Measurements from ENCODE around the gene ZNF275.
"Not testable (repeated sequence)": the region's sequence is repeated elsewhere in the genome, so short reads cannot be mapped to it uniquely, and the experiment has no call there.

ZNF275 gene

GRCh38 chrX:153361781-153362397 is 27.9 kb downstream of the ZNF275 start:
- DNase-seq = no peak

DNA sequence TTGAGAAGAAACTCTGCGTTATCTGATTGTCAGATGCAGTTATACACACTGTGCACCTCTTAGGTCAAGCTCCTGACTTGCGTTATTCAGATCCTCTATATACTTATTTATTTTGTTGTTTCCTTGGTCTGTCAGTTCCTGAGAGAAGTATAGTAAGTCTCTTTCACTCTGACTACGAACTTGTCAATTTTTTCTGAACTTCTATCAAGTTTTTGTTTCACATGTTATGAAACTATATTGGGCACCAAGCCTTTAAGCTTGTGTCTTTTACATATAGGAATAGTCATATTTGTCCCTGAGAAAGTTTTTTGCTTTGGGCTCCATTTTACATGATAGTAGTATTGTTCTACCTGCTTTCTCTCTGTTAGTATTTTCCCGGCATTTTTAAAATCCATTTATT is 31.7 kb downstream of the ZNF275 start:
- no peak for DNase-seq

DNA sequence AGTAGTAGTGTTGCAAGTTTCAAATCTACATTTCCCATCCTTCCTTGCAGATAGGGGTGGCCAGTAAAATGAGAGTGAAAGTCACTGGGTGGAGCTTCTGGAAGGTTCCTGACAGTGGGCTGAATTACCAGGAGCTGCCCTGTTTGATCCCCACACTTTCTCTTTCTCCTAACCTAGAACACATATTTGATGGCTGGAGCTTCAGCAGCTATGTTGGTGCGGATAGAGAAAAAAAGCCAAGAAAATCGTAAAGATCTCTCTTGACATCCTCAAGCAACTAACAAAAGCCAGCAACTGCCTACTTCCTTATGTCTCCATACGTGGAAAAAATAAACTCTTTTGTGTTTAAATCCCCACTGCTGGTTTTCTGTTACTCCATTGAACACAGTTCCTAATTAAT is 32.2 kb downstream of the ZNF275 start:
- DNase-seq = no peak

DNA sequence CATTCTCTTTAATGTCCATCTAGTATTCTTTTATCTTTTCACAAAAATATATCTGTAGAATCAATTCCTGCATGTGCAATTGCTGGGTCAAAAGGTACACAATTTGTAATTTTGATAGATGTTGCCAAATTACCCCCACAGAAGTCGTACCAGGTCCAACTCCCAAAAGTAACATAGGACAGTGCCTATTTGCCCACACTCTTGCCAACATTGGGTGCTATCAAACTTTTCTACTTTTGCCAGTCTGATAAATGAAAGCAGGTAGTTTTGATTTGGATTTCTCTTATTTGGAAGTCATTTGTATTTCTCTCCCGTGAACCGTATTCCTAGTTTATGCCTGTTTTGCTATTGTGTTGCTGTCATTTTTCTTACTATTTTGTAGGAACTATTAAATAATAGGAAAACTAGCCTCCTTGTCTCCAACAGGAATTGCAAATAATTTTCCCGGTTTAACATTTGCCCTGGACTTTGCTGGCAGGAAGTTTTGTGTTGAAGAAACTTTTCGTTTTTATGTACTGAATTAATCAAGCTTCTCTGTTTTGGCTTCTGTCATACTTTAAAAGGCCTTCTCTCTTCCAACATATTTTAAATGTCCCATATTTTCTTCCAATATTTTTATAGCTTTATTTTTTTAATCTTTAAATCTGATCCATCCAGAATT is 33.1 kb downstream of the ZNF275 start:
- DNase-seq = no peak

GRCh38 chrX:153370293-153371055 is 36.5 kb downstream of the ZNF275 start:
- no peak for DNase-seq

- no peak for DNase-seq
These were observed 37.3 kb downstream of the ZNF275 start for GRCh38 chrX:153371256-153371655.

GRCh38 chrX:153372949-153373348 is 39.0 kb downstream of the ZNF275 start:
- DNase-seq = no peak

DNA sequence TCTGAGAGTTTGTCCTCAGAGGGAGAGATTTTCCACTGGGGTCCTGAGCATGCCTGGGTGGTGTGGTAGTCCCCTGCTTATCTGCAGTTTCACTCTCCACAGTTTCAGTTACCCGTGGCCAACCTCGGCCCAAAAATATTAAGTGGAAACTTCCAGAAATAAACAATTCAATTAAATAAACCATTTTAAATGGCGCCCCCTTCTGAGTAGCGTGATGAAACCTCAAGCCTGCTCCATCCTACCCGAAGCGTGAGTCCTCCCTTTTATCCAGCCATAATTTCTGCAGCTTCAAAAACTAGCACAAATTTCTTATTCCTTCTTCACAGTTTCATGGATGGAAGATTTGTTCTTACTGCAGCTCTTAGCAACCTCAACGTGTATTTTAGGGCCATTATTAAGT is 40.5 kb downstream of the ZNF275 start:
- no peak for DNase-seq

DNA sequence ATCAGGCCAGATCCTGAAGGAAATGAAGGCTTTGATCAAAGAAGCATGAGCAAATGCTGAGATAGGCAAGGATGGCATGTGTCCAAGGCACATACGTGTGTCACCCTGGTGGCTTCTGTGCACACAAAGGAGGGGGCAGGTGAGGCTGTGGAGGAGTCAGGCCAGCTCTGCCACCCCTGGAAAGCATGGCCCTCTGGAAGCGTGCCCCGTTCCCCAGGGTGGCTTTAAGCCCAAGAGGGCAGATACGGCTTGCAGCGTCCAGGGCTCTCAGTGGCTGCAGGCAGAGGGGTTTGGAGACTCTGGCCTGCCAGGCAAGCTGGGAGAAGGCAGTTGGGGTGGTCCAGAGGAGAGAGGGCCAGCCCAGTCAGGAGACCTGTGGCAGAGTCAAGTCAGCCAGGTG is 41.6 kb downstream of the ZNF275 start:
- no peak for DNase-seq

GRCh38 chrX:153377727-153378126 is 43.8 kb downstream of the ZNF275 start:
- DNase-seq = no peak

- no peak for DNase-seq
These were observed 44.7 kb downstream of the ZNF275 start for GRCh38 chrX:153378607-153379006.

DNA sequence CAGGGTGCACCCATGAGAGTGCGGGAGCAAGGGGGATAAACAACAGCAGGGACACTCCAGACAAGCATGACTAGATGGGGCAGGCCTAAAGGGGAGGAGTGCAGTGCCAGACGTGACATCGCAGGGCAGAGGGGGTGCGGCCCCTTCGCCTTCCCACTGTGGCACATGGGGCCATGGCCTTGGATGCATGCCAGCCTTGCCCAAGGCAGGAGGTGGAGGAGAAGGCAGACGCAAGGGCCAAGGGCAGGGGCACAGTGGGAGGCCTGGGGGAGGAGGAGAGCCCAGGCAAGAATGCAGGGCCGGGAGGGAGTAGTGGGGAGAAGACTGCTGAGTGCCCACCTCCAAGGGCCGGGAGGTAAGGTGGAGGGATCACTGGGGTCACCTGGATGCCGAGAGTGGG is 45.6 kb downstream of the ZNF275 start:
- DNase-seq = no peak

DNA sequence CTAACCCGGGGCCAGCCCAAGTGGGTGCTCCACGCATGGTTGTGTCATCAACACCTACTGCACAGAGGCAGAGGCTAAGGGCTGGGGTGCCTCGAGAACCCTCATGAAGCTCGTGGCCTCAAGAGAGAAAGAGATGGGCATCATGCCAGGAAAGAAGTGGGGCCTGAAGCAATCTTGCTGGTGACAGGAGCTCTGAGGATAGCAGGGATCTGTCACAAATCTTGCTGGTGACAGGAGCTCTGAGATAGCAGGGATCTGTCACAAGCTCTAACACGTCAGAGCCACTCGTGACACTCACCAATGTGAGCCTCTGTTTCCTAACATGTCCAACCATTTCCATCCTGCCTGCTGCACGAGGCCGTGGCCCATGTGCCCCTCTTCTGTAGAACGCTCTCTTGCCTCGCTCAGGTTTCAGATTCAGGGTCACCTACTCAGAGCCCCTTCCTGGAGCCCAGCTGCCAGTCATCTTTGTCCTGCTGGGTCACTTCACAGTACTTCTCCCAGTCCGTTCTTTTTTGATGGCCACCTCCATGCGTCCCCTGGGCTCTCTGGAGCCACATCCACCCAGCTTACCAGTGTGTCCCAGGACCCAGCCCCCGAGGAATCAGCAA is 46.1 kb downstream of the ZNF275 start:
- DNase-seq = no peak

DNA sequence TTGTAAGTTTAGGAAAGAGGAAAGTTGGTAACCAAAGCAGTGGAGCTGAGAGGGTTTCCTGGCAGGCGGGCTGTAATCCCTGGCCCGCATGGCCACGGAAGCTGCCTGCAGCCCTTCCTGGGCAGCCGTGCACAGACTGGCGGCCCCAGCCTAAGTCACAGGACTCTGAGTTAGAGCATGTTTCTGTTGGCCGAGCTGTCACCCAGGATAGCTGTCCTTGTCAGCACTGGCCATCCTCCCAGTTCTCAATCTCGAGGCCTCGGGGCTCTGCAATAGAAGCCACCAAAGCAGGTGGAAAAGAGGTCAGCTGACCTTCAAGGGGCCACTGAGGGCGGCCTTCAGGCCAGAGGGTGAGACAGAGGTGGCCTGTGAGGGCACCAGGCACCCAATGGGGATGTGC is 46.7 kb downstream of the ZNF275 start:
- no peak for DNase-seq

DNA sequence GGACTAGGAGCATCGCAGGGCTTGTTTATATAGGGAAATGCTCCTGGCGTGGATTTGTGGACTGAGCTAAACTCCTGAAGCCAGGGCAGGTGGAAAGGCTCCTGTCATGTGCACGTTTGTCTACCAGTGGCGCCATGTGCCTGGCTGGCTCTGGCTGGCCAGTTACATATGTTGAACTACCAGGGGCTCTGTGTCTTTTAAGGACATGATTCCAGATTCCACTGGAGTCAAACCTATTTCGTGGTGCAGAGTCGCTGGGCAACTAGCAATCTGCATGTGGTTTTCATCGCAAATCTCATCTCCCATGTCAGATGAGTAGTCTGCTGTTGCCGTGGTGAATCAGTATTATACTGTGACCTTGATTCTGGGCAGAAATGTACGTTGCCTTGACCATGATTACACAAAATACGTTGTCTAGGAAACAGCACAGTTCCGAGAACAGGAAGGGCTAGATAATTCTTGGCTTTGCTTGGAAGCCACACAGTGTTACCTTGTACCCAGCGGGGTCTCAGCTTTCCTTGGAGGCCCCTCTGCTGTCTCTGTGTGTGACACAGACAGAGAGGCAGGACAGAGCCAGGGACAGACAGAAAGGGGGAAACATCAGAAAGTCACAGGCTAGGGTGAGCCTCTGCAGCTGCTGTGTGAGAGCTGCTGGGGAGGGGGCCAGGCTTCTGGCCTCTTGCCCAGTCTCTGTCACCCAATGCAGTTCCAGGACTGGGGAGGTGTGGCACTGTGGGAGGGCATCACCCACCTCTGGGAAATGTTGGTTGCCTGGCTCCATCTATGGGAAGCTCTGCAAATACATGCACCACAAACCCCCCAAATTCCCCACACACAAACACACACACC is 48.0 kb downstream of the ZNF275 start:
- DNase-seq = no peak

- DNase-seq = no peak
These were observed 48.9 kb downstream of the ZNF275 start for GRCh38 chrX:153382563-153383482.

- DNase-seq = no peak
These were observed 50.4 kb downstream of the ZNF275 start for GRCh38 chrX:153384390-153384789.

DNA sequence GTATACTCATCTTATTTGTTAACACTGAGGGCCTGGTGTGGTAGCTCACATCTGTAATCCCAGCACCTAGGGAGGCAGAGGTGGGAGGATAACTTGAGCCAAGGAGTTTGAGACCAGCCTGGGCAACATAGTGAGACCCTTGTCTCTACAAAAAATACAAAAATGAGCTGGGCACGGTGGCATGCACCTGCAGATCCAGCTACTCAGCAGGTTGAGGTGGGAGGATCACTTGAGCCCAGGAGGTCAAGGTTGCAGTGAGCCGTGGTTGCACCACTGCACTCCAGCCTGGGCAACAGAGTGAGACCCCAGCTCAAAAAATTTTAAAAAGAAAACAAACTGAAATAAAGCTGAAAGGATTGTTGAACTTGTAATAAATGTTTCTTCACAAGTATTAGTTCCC is 51.0 kb downstream of the ZNF275 start:
- DNase-seq = not testable (repeated sequence)

DNA sequence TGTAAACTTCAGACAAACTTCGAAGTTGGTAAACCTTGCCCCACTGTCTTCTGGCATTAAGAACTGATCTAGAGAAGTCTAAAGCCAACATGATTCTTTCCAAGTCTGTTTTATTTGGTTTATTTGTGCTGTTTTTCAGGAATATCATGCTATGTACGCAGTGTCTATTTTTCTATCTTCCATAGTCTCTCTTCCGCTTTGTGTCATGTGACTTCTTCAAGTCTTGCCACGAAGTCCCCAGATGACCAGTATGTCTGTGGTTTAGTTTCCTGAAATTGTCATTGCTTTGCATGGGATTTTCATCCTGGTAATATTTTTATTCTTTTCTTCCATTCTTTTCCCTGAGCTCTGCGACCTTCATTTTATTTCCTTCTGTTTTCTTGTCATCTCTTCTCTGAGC is 52.1 kb downstream of the ZNF275 start:
- DNase-seq = no peak

GRCh38 chrX:153387345-153387744 is 53.4 kb downstream of the ZNF275 start:
- no peak for DNase-seq

DNA sequence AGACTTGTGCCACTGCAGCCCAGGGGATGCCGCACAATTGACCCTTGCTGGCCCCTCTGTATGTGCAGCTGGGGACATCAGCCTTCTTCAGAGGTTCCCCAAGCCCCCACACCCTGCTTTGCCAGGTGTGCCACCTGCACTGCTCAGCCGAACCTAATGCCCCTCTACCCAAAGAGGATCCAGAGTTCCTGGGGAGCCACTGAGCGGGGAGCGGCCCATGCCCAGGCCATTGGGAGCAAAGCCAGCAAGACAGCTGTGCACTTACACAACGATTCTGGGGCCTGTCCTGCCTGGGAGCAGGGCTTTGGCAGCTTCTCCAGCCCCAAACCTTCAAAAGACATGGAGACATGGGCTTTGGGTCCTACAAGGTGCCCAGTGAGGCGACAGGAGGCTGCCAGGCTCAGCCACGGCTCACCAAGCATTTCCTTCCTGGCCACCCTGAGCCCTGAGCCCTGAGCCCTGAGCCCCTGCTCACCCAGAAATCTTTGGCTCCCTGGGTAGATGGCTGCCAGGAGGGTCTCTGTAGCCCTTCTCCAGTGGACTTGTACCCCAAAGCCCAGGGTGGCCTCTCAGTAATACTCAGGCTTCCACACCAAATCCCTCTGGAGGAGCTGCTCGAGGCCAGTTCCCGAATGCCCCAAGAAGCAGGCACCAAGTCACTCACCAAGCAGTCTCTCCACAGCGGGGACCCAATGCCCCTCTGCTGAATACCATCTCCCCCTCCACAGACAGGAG is 54.2 kb downstream of the ZNF275 start:
- no peak for DNase-seq

All from activated gamma-delta T cell treated with Interleukin-2 at 50 U/mL for 16 hours (primary cell).